ENCODE results near the gene SPI1. TPM values are rescaled to one million over a fixed set of nuclear protein-coding genes. Genes with fewer than 3 reads are reported as not detected.

The SPI1 gene
- total RNA-seq, 6 donors from 2014 or later: 52.8 to 275 (median 179) TPM

GRCh38 chr11:47393163-47394049, 15.1 kb upstream of the SPI1 start:
- Histone ChIP-seq H3K4me3 (no peak overlapping the region), H3K4me1 (peaks cover 20 to 43% (median 41%) of the 10 kb centered on the region in 4 donors), H3K9me3 (no peaks in the 10 kb centered on the region), H3K36me3 (no peaks in the 10 kb centered on the region), H3K27me3 (no peaks in the 10 kb centered on the region), H3K27ac (peak overlapping the region; percentile 94 to 97 (median 95))
- ATAC-seq (ENCODE audit: low FRiP score in 2 of 2) (peak; percentile 26 to 42), DNase-seq (peak; percentile 64 to 68)
- 20 to 50% methylated on average over 5 to 20 of the region's 20 CpGs for WGBS, 2 donors
- peak in 1 of 4 donors; percentile 16 for TF ChIP-seq POLR2A (IDR thresholded peaks at IDR 0.05)
- TF ChIP-seq POLR2AphosphoS5 (IDR thresholded peaks at IDR 0.05): no peak
- no peak for TF ChIP-seq CTCF (IDR thresholded peaks at IDR 0.05)

GRCh38 chr11:47392546-47393162, 14.3 kb upstream of the SPI1 start:
- H3K4me3 ChIP-seq: no peak overlapping the region
- H3K9me3 ChIP-seq: no peaks in the 10 kb centered on the region
- peaks cover 20 to 43% (median 41%) of the 10 kb centered on the region in 4 donors for H3K4me1 ChIP-seq
- H3K27ac ChIP-seq: peak overlapping the region; percentile 94 to 97 (median 95)
- no peaks in the 10 kb centered on the region for H3K27me3 ChIP-seq
- TF ChIP-seq EP300 (IDR thresholded peaks at IDR 0.05) (no peak), POLR2AphosphoS5 (IDR thresholded peaks at IDR 0.05) (no peak), POLR2A (IDR thresholded peaks at IDR 0.05) (no peak), CTCF (IDR thresholded peaks at IDR 0.05) (no peak)
- 67 to 76% methylated on average over 8 to 14 of the region's 14 CpGs for WGBS, 2 donors
- no peaks in the 10 kb centered on the region for H3K36me3 ChIP-seq
- ATAC-seq (ENCODE audit: low FRiP score in 2 of 2) (no peak), DNase-seq (no peak)

- Histone ChIP-seq H3K4me1 (peaks cover 20 to 43% (median 41%) of the 10 kb centered on the region in 4 donors), H3K9me3 (no peaks in the 10 kb centered on the region), H3K36me3 (no peaks in the 10 kb centered on the region), H3K4me3 (no peak overlapping the region), H3K27ac (peak overlapping the region; percentile 94 to 97 (median 95)), H3K27me3 (no peaks in the 10 kb centered on the region)
- DNase-seq (no peak), ATAC-seq (ENCODE audit: low FRiP score in 2 of 2) (no peak)
- 82 to 85% methylated on average over 10 to 16 of the region's 16 CpGs for WGBS, 2 donors
- TF ChIP-seq EP300 (IDR thresholded peaks at IDR 0.05) (no peak), CTCF (IDR thresholded peaks at IDR 0.05) (no peak), POLR2A (IDR thresholded peaks at IDR 0.05) (no peak), POLR2AphosphoS5 (IDR thresholded peaks at IDR 0.05) (no peak)
These were observed 13.5 kb upstream of the SPI1 start for GRCh38 chr11:47391711-47392432.

GRCh38 chr11:47391077-47391583, 12.8 kb upstream of the SPI1 start:
- H3K36me3 ChIP-seq: no peaks in the 10 kb centered on the region
- H3K27me3 ChIP-seq: no peaks in the 10 kb centered on the region

More at GRCh38 chr11:47391077-47391583, 12.8 kb upstream of the SPI1 start:
- H3K4me1 ChIP-seq: peaks cover 20 to 43% (median 41%) of the 10 kb centered on the region in 4 donors
- H3K4me3 ChIP-seq: no peak overlapping the region
- H3K27ac ChIP-seq: peak overlapping the region; percentile 94 to 97 (median 95)
- ATAC-seq (ENCODE audit: low FRiP score in 2 of 2) (peak in 1 of 2 donors; percentile 57), DNase-seq (peak in 1 of 2 donors; percentile 77)
- 74 to 79% methylated on average over 11 of the region's 11 CpGs for WGBS, 2 donors
- H3K9me3 ChIP-seq: no peaks in the 10 kb centered on the region
- TF ChIP-seq EP300 (IDR thresholded peaks at IDR 0.05) (no peak), POLR2A (IDR thresholded peaks at IDR 0.05) (peak in 1 of 4 donors; percentile 66), CTCF (IDR thresholded peaks at IDR 0.05) (no peak), POLR2AphosphoS5 (IDR thresholded peaks at IDR 0.05) (peak in 1 of 2 donors; percentile 31)

Measured in upper lobe of left lung (tissue), 6 donors.